ENCODE measurements around the gene ECEL1.

Gene ECEL1

GRCh38 chr2:232485757-232486557 lies 1.7 kb downstream of the ECEL1 start:
- no peaks in the 10 kb centered on the region for H3K9me3 ChIP-seq (ENCODE audit: severe bottlenecking)
- ATAC-seq (ENCODE audit: low read depth) (peak; percentile 20; the same call in 1 of the 3 replicates), DNase-seq (ENCODE audit: low spot score) (no peak)
- H3K27me3 ChIP-seq (ENCODE audit: insufficient read depth, poor library complexity, severe bottlenecking) = peaks cover 51% of the 10 kb centered on the region
- no peak for TF ChIP-seq CTCF (IDR thresholded peaks at IDR 0.05; ENCODE audit: poor library complexity, severe bottlenecking)
- H3K4me1 ChIP-seq (ENCODE audit: insufficient read depth, poor library complexity, severe bottlenecking) = no peaks in the 10 kb centered on the region
- H3K36me3 ChIP-seq (ENCODE audit: low read depth) = no peaks in the 10 kb centered on the region
- no peak overlapping the region for H3K27ac ChIP-seq (ENCODE audit: poor library complexity, severe bottlenecking)
- H3K4me3 ChIP-seq (ENCODE audit: severe bottlenecking) = no peak overlapping the region

GRCh38 chr2:232485348-232485756 lies 2.3 kb downstream of the ECEL1 start:
- Histone ChIP-seq H3K4me3 (ENCODE audit: severe bottlenecking) (no peak overlapping the region), H3K9me3 (ENCODE audit: severe bottlenecking) (no peaks in the 10 kb centered on the region), H3K36me3 (ENCODE audit: low read depth) (no peaks in the 10 kb centered on the region), H3K27ac (ENCODE audit: poor library complexity, severe bottlenecking) (no peak overlapping the region), H3K27me3 (ENCODE audit: insufficient read depth, poor library complexity, severe bottlenecking) (peaks cover 51% of the 10 kb centered on the region), H3K4me1 (ENCODE audit: insufficient read depth, poor library complexity, severe bottlenecking) (no peaks in the 10 kb centered on the region)
- ATAC-seq (ENCODE audit: low read depth) = 0 out of 3 replicates have a peak, but pooled peaks have one; percentile 5
- no peak for TF ChIP-seq CTCF (IDR thresholded peaks at IDR 0.05; ENCODE audit: poor library complexity, severe bottlenecking)
- peak; percentile 25 for DNase-seq (ENCODE audit: low spot score)

GRCh38 chr2:232484628-232485347 lies 2.8 kb downstream of the ECEL1 start:
- Histone ChIP-seq H3K27ac (ENCODE audit: poor library complexity, severe bottlenecking) (no peak overlapping the region), H3K36me3 (ENCODE audit: low read depth) (no peaks in the 10 kb centered on the region), H3K4me1 (ENCODE audit: insufficient read depth, poor library complexity, severe bottlenecking) (no peaks in the 10 kb centered on the region), H3K9me3 (ENCODE audit: severe bottlenecking) (no peaks in the 10 kb centered on the region), H3K27me3 (ENCODE audit: insufficient read depth, poor library complexity, severe bottlenecking) (peaks cover 51% of the 10 kb centered on the region), H3K4me3 (ENCODE audit: severe bottlenecking) (no peak overlapping the region)
- ATAC-seq (ENCODE audit: low read depth) = no peak
- DNase-seq (ENCODE audit: low spot score) = peak; percentile 24
- no peak for TF ChIP-seq CTCF (IDR thresholded peaks at IDR 0.05; ENCODE audit: poor library complexity, severe bottlenecking)

GRCh38 chr2:232483923-232484627 lies 3.6 kb downstream of the ECEL1 start:
- no peak for ATAC-seq (ENCODE audit: low read depth)
- no peak for TF ChIP-seq CTCF (IDR thresholded peaks at IDR 0.05; ENCODE audit: poor library complexity, severe bottlenecking)
- peak; percentile 51 for DNase-seq (ENCODE audit: low spot score)
- Histone ChIP-seq H3K4me1 (ENCODE audit: insufficient read depth, poor library complexity, severe bottlenecking) (no peaks in the 10 kb centered on the region), H3K4me3 (ENCODE audit: severe bottlenecking) (no peak overlapping the region), H3K36me3 (ENCODE audit: low read depth) (no peaks in the 10 kb centered on the region), H3K27ac (ENCODE audit: poor library complexity, severe bottlenecking) (no peak overlapping the region), H3K9me3 (ENCODE audit: severe bottlenecking) (no peaks in the 10 kb centered on the region), H3K27me3 (ENCODE audit: insufficient read depth, poor library complexity, severe bottlenecking) (peaks cover 49% of the 10 kb centered on the region)
